ENCODE results near the gene PDK2.

Gene PDK2

DNA sequence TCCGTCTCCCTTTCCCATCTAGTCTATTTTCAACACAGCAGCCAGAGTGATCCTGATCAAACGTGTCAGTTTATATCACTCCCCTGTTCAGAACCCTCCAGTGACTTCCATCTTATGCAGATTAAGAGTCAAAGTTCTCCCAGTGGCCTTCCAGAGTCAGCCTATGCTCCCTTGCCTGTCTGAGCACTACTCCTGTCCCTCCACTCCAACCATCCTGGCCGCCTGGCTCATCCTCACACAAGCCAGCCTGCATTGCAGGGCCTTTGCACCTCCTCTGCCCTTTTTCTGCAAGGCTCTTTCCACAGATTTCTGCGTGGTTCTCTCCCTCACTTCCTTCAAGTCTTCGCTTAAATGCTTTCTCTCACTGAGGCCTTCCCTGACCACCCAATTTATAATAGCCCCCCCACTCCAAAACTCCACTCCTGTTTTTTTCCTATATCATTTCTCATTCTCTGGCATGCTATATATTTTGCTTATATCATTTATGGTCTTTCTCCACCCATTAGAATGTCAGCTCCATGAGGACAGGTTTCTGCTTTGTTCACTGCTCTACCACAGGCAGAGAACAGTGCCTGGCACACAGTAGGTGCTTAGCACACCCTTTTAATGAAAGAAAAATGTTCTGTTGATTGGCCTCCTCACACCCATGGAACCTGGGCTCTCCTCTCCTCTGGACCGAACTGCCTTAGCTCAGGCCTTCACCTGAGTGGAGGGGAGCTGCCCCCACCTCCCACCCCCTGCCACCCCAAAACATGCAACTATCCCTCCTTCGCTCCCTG lies 25.5 kb downstream of the PDK2 start:
- DNase-seq: no peak

- DNase-seq: no peak
Measured at GRCh38 chr17:50122945-50123344, 27.8 kb downstream of the PDK2 start.

DNA sequence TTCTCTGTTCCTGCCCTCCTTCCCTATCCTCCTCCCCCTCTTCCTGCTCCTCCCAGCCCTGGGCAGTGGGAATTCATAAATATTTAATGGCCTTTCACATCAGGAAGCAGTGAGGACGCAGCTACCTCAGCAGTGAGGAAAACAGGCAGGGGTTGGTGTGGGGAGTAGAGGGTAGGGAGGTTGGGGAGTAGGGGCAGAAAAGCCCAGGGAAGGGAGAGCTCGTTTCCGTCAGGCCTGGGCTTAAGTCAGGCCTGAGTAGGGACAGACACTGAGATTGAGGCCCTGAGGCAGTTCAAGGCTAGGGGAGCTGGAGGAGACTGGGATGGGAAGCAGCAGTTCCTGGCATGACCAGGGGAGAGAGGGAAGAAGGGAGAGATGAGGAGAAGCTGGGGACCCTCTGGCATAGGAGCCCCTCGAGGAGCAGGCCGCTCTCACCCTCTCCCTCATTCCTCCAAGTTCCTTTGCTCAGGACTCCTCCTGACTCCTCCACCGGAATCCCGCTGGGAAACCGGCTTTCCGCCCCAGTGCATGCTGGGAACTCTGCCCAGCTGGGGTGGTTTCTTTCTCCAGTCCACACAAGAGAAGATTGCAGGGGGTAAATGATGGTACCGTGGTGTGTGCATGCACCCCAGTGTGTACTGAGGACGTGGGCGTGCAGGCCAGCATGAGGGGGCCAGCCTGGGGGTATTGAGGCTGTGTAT lies 28.6 kb downstream of the PDK2 start:
- no peak for DNase-seq

DNA sequence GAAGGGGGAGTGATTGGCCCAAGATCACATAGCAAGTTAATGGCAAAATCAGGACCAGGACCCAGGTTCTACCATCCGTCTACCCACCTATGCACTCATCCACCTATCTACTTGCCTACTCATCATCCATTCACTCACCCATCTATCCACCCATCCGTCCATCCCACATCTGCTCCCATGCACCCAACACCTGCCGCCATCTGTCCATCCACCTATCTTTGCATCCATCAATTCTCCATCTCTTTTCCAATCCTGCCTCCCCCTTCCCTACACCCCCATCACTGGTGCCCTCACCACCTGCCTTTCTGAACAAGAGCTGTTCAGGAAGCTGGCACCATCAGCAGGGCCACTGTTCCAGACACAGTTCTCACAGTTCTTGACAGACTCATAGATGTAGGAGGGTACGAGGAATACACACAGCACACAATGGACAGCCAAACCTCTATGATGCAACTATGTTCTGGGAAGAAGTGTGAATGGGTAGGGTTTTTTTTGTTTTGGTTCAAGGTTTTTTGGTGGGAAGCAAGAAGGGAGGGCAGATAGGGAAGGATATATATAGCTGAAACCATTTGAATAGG lies 30.4 kb downstream of the PDK2 start:
- DNase-seq: no peak

DNA sequence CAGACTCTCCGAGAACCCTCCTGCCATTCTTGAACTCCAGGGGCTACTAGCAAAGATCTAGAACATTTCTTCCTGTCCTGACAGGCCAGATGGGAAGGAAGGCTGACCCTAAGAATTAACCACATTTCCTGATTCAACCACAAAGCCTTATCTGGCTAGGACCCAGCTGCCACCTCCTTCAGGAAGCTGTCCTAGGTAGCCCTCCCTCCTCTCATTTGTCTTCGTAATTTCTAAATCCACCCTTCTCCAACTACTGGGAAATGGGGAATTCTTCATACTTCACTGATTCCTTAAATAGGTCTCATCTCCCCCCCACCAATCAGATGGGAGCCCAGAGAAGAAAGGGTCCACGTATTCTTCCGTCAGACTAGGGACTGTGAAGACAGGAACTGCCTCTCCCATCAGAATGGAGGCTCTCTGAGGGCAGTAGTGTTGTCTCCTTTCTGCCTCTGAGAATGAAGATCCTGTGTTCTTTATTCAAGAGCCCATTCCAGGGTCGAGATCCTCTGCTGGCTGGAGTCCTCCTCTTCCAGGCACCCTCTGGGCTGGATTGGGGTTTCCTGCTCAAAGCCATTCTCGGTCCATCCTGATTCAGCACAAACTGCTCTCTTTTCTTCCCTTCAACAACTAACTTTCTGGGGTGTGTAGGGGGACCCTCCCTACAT lies 32.7 kb downstream of the PDK2 start:
- no peak for DNase-seq

- peak; percentile 46 for DNase-seq
Measured at GRCh38 chr17:50128441-50129352, 33.5 kb downstream of the PDK2 start.

- DNase-seq: no peak
Measured at GRCh38 chr17:50129353-50129727, 34.2 kb downstream of the PDK2 start.

DNA sequence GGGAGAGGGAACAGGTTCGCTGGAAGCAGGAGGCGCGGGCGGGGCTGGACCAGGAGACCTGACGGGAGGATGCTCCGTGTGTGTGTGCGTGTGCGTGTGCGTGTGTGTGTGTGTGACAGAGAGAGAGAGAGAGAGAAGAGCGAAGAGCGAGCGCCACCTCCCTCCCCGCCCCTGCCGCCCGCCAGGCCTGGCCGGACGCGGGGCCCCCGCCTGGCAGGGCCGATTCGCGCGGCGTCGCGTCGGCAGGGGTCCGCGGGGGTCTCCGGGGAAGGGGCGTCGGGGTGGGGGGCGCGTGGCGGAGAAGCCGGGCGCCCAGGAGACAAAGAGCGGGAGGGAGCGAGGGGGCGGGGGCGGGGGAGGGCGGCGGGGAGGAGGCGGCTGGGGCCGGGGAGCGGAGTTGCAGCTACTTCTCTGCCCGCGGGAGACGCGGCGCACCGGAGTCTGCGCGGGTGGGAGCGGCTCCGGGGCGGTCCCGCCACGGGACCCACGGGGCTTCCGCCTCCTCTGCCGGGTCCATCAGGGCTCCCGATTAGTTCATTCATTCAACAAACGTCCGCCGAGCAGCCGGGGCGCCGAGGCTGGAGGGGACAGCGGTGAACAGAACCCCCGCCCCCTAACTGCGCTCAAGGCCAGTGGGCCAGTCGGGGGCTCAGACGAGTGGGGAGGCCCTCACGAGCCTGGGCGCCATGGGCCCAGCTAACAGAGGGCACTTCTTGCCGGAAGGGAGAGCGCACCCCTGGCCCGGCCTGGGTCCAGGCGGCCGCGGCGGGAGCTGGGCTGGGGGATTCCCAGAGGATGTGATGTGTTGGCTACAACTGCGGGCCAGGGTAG lies 34.8 kb downstream of the PDK2 start, which contains the start of gene SAMD14:
Gene SAMD14, minus strand, starts transcription at position 433 of the 831 bp plus-strand sequence. CDS start 5,201 bp downstream, outside the sequence.
- DNase-seq: peak; percentile 56

DNA sequence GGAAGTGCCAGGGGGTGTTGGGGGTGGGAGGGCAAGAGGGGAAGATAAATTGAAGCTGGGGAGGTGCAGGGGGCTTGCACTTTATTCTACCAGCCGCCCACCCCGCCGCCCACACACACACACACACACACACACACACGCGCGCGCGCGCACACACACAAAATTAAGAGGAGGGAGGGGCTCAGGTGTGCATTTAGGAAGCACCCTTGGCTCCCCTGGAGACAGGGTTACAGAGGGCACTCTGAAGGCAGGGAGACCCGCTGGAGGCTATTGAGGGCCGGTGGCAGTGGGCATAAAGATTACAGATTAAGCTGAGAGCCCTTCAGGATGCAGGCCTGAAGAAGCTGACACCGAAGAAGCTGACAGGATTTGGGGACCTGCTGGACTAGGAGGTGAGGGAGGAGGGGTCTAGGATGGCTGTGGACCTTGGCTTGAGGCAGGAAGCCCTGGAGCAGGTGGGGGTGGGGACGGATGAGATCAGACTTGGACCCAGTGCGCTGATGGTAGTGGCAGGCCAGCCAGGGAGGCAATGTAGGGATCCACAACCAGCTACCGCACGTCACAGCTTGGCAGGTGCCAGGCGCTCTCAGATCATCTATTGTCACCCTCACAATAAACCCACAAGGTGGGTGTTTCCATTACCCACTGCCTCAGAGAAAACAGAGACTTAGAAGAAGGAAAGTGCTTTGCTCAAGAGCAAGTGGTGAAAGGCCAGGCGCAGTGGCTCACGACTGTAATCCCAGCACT lies 35.6 kb downstream of the PDK2 start:
- no peak for DNase-seq

DNA sequence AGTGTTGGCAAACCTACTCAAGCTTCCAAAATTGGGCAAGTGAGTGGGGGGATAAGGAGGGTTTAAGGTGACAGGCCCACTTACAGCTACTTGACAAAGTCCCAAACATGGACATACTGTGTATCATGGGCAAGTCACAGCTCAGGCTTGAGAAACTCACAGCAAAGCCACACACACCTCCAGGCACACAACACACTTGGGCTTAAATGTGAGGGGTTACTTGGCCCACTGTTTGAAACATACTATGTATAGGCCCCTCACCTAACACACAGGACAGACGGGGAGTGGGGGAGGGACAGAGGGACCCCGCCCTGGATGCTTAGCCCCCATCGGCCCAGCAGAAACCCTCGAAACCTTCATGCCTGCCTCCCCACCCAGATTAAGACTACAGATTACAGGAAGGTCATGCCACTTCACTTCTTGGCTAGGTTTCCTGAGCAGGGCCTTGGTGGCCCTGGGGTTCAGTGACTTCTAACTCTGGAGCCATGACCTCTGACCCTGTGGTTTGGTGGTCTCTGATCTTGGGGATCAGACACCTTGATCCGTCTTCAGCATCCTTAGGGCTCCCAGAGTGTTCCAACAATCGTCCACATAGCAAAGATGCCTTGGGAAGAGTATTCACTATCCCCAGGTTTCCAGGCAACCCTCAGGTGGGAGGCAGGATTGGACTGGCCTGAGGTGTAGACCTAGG lies 37.1 kb downstream of the PDK2 start:
- DNase-seq: no peak

GRCh38 chr17:50133028-50133768 lies 38.0 kb downstream of the PDK2 start:
- DNase-seq: no peak

GRCh38 chr17:50133769-50134099 lies 38.6 kb downstream of the PDK2 start:
- no peak for DNase-seq

- DNase-seq: no peak
Measured at GRCh38 chr17:50134206-50135110, 39.3 kb downstream of the PDK2 start.

GRCh38 chr17:50135316-50136095 lies 40.4 kb downstream of the PDK2 start:
- DNase-seq: no peak

DNA sequence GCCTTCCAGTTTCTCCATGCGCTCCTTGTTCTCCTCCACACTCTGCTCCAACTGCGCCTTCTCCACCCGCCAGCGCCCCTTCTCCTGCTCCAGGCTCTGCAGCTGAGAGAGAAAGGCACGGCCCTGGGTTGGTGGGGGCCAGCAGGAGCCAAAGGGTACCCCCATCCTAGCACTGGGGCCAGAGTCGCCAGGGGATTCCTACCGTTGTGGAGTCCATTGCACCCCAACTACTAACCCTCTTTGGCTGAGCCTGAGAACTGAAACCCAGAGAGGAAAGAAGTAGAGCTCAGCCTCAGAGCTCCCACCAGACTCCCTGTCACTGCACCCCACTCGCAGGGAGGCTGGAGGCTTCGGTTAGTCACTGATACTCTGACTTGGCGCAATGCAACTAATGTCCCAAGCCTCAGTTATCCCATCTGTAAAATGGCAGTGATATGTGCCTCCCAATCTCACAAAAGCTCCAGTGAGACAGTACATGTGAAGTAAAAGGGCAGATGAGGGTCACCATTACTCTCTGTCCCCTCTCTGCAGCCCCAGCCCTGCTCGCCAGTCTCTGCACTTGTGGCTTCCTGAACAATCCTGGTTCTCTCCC lies 41.0 kb downstream of the PDK2 start:
- DNase-seq: no peak

- no peak for DNase-seq
Measured at GRCh38 chr17:50137042-50137441, 41.9 kb downstream of the PDK2 start.

DNA sequence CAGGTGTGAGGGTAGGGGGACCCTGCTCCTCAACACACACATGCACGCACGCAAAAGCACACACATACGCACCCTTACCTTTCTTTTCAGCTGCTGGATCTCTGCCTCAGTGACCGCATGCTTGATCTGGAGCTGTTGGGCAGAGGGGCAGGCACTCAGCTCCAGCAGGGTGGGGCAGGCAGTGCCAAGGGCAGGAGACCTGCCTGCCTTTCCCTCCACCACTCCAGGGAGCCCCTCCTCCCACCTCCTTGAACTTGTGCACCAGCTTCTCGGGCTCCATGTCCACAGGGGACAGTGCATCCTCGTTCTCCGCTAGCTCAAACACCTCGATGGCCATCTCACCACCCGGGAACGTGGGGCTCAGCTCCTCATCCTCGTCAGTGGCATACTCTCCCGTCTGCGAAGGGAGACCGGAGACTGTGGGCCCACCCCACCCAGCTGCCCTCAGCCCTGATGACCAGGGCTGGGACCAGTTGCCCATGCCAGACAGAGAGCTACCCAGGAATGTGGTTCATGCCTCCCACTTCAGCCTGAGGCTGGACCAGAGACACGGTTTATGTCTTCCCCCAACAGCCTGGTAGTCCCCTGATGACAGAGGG lies 44.1 kb downstream of the PDK2 start:
- DNase-seq: no peak
